ENCODE data around the gene THADA.
"Not testable (repeated sequence)": the region's sequence is repeated elsewhere in the genome, so short reads cannot be mapped to it uniquely, and the experiment has no call there.

The THADA gene

DNA sequence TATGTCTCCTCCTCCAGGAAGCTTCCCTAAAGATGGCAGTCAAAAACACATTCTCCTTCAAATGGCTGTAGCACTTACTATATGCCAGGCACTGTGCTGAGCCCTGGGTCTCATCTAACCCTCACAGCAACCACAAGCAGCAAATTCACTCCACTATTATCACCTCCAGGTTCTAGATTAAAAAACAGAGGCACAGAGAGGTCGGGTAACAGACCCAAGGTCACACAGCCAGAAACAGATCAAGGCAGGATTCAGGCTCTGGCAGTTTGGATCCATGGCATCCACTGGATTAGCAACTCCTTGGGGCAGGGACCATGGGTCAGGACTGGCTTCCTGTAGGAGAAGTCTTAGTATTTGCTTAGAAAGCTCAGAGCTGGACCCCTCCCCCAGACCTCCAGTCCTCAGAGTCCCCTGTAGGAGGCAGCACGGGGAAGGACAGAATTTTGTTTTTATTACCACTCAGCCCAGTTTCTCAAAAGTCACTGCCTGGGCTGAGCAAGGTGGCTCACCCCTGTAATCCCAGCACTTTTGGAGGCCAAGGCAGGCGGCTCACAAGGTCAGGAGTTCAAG is 403.8 kb downstream of the THADA start:
- Histone ChIP-seq H3K27ac (ENCODE audit: low read depth, low read length) (no peak overlapping the region), H3K79me2 (ENCODE audit: control insufficient read depth, low read length) (no peaks in the 10 kb centered on the region), H4K20me1 (ENCODE audit: control insufficient read depth, insufficient read depth, low read depth, low read length) (no peaks in the 10 kb centered on the region), H3K4me3 (ENCODE audit: low read length) (no peak overlapping the region), H3K36me3 (ENCODE audit: control insufficient read depth, low read length) (no peaks in the 10 kb centered on the region), H3K9me2 (replicated peaks; ENCODE audit: control insufficient read depth, low read length) (no peaks in the 10 kb centered on the region), H3K9me3 (ENCODE audit: control insufficient read depth, insufficient read depth, low read length) (no peaks in the 10 kb centered on the region), H3K4me1 (ENCODE audit: control insufficient read depth, low read length) (peaks cover 58% of the 10 kb centered on the region), H3K27me3 (ENCODE audit: control insufficient read depth, low read length) (no peaks in the 10 kb centered on the region), H3F3A (ENCODE audit: control insufficient read depth, insufficient read depth) (peaks cover 6% of the 10 kb centered on the region), H3K4me2 (ENCODE audit: low read length) (no peak overlapping the region)
- TF ChIP-seq EZH2phosphoT487 (IDR thresholded peaks at IDR 0.05; ENCODE audit: borderline replicate concordance, low read length) (no peak), CTCF (IDR thresholded peaks at IDR 0.05; ENCODE audit: low read depth, low read length, poor library complexity, severe bottlenecking) (peak; percentile 67)

- no peak overlapping the region for H3K4me3 ChIP-seq (ENCODE audit: low read length)
- no peaks in the 10 kb centered on the region for H4K20me1 ChIP-seq (ENCODE audit: control insufficient read depth, insufficient read depth, low read depth, low read length)
- no peak for TF ChIP-seq EZH2phosphoT487 (IDR thresholded peaks at IDR 0.05; ENCODE audit: borderline replicate concordance, low read length)
- TF ChIP-seq CTCF (IDR thresholded peaks at IDR 0.05; ENCODE audit: low read depth, low read length, poor library complexity, severe bottlenecking): no peak
- no peaks in the 10 kb centered on the region for H3K27me3 ChIP-seq (ENCODE audit: control insufficient read depth, low read length)
- H3K4me1 ChIP-seq (ENCODE audit: control insufficient read depth, low read length): peaks cover 42% of the 10 kb centered on the region
- no peaks in the 10 kb centered on the region for H3K36me3 ChIP-seq (ENCODE audit: control insufficient read depth, low read length)
- H3F3A ChIP-seq (ENCODE audit: control insufficient read depth, insufficient read depth): peaks cover 4% of the 10 kb centered on the region; the same call in 1 of the 2 replicates
- H3K4me2 ChIP-seq (ENCODE audit: low read length): no peak overlapping the region
- H3K79me2 ChIP-seq (ENCODE audit: control insufficient read depth, low read length): no peaks in the 10 kb centered on the region
- H3K9me3 ChIP-seq (ENCODE audit: control insufficient read depth, insufficient read depth, low read length): no peaks in the 10 kb centered on the region
- H3K9me2 ChIP-seq (replicated peaks; ENCODE audit: control insufficient read depth, low read length): no peaks in the 10 kb centered on the region
- H3K27ac ChIP-seq (ENCODE audit: low read depth, low read length): no peak overlapping the region
These were observed 405.4 kb downstream of the THADA start for GRCh38 chr2:43190311-43191052.

GRCh38 chr2:43189861-43190260 is 406.0 kb downstream of the THADA start:
- not testable (repeated sequence) for H3K9me2 ChIP-seq (replicated peaks; ENCODE audit: control insufficient read depth, low read length); H3K4me3 ChIP-seq (ENCODE audit: low read length); H3F3A ChIP-seq (ENCODE audit: control insufficient read depth, insufficient read depth); H3K9me3 ChIP-seq (ENCODE audit: control insufficient read depth, insufficient read depth, low read length); H3K36me3 ChIP-seq (ENCODE audit: control insufficient read depth, low read length); H3K4me2 ChIP-seq (ENCODE audit: low read length); H3K27ac ChIP-seq (ENCODE audit: low read depth, low read length); H3K79me2 ChIP-seq (ENCODE audit: control insufficient read depth, low read length); H4K20me1 ChIP-seq (ENCODE audit: control insufficient read depth, insufficient read depth, low read depth, low read length); H3K27me3 ChIP-seq (ENCODE audit: control insufficient read depth, low read length)
- peaks cover 36% of the 10 kb centered on the region for H3K4me1 ChIP-seq (ENCODE audit: control insufficient read depth, low read length)

Data from DOHH2 (cell line).